Activated CD8-positive, alpha-beta memory T cell treated with anti-CD3 and anti-CD28 coated beads, Interleukin-2, amount 50 U/mL, for 24 hours (primary cell): ENCODE data around the gene SRPRB.

Experiments
- DNase-seq: peaks from one replicate; pipeline ENCODE4 v3.0.0-alpha.2; 2020; ENCODE audit errors: extremely low read depth

SRPRB gene

DNA sequence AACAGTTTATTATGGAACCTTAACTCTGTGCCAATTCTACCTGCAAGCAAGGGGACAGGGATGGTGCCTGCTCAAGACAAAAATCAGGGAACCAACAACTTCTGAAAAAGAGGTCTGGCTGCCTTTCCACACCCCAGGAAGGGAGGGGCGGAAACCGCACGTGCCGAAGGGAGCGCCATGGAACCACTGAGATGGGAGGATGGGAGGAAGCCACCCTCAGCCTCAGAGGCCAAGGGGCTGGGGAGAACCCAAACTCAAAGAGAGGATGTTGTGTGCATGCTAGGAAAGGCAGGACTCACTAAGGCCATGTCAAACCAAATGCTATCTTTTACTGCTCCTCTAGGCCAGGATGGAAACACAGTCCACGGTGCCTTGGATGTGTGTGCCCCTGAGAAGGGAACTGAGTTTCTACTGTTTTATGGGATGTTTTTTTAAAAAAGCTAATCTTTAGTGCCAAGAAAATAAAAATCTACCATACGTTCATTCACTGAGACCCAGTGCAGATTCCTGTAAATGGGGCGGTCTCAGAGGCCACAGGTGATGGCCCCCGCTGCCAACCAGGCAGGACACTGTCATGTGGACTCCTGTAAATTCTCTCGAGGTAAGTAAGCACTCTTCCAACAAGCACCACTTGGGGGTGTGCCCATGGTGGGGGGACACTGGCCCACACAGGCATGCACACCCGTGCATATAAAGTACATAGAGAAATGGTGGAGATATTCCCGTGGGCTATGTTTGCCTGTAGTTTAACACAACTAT is 20.5 kb downstream of the SRPRB start:
- DNase-seq: no peak

DNA sequence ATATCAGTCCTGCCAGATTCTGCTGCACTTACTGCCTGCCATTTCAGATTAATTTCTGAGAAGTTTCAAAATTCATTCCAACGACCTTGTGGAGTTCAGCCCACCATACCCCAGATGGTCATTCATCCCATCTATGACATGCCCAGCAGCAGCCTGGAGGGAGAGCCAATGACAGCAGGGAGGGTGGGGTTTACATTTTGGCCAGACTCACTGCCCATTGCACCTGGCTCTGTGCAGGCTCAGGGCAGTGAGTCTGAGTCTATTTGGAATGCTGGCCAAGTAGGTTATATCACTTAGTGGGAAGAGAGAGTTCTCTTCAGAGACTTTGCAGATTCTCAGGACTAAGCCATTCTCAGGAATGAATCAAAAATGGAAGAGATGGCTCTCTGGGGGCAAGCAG is 21.5 kb downstream of the SRPRB start:
- no peak for DNase-seq

DNA sequence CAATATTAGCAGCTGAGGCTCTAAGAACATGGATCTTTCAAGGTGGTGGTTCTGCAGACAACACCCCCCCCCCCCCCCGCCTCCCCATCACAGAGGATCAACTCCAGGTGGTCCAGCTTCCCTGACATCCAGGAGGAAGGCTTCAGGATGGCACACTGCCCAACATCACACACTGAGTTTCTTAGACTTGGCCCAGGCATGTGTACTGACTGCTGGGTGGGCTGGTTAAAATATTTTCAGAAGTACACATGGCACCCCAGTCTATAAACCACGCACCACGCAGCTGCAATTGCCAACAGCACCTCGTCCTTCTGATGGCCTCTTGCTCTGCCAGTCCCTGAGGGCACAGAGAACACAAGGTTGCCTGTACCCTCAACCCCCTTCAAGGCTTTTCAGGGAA is 22.1 kb downstream of the SRPRB start:
- DNase-seq: no peak

DNA sequence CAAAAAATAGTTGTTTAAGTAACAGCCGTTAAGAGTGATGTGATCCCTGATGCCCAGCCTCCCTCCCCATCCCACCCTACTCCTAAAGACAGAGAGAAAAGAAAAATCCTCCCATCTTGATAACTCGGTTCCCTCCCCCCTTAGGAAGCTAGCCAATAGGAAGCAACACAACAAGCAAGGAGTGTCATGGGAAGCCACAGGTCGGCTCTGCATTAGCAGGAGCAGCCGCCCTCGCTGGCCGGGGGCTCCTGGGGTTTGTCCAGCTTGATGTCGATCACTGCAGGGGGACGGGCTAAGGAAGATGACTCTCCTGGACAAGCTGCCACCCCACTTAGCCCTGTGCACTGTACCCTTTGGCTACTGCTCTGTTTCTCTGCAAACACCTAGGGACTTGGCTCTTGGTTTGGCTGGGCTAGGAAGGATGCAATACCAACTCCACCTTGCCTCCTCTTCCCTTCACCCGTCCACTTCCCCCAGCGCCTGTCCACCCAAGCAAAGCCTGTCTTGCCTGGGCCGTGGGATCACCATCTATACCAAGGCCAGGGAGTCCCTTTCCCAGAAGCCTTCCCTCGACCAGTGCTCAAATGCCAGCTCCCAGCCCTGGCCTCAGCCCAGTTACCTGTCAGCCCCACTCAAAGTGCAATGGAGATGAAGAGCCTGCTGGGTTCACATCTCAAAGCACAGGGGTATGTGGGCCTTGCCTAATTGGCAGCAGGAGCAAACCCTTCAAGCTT is 23.1 kb downstream of the SRPRB start:
- no peak for DNase-seq

DNA sequence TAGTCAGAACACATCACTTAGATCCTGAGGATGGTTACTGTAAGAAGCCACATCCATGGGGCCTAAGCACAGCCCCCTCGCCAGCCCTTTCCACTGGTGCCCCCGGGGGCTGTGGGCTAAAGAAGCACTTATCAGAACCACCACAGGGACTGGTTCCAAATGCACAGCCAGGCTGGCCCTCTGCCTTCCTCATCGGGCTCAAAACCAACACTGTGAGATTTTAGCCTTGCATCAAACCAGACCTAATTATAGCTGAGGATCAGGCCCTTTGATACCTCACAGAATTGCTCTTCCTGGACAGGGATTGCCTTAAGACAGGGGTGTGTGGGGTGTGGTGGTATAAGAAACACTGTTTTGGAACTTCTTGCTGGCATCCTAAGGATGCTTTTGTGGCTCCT is 23.7 kb downstream of the SRPRB start:
- DNase-seq: no peak

DNA sequence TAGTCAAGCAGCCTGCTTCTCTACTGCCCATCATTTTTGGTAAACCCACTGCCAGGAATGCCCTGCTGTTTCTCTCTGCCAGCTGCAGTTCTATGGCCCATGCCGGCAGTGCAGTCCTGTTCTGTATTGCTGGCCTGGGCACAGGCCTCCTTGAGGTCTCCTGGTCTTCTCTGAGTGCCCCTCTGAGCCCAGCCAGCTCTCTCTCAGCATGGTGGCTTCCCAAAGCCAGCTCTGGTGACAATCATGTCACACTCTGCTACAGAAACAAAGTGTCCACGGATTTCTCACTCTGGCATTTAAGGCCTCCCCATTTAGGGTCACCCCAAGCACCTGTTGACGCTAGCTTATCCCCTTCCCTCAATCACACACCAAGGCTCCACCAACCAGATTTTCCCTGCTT is 24.5 kb downstream of the SRPRB start:
- no peak for DNase-seq

DNA sequence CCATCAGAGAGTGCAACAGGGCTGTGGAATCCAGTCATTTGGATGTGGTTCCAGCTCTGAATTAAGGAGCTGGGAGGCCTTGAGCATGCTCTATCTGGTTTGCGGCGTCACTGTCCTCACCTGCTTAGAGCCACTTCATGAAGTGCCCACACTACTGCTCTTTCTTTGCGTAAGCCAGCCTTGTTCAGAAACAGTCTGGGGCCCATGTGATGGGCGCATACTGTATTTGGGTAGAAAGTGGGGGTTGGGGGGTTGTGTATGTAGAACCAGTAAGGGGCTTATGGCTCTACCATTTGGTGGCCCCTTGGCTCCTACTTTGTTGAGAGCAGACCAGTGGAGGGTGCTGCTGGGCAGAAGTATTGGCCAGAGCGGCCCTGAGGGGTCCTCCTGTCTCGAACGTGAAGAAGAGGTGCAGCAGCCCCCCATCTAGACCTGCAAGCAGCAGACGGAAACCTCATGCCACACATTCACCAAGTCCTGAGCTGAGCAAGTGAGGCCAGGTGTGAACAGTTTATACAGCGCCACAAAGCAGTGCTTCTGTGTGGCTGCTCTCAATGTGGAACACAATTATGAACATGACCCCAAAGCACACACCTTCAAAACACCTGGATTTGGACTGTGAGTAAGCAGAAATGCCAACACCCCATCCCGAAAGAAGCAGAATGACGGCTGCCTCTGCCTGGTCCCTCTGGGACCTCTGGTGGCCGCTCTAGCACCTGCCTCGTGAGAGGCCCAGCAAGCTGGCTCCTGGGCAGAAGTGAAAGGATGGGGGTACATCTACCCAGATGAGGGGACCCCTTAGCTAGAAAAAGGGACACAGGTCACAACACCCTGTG is 26.6 kb downstream of the SRPRB start:
- no peak for DNase-seq

DNA sequence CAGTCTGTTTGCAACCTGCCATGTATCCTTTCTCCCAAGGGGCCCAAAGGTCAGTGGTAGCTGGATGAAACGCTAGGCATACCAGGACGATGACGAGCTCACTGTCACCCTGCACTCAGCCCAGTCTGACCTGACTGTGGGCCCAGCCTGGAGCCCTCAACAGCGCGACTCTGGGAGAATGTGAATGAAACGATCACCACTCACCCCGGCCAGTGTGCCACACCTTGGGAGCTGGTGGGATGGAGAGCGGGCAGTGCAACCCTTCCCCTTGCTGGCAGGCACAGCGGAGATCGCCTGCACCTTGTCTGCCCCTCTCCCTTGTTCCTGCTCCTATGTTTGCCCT is 27.2 kb downstream of the SRPRB start:
- no peak for DNase-seq

DNA sequence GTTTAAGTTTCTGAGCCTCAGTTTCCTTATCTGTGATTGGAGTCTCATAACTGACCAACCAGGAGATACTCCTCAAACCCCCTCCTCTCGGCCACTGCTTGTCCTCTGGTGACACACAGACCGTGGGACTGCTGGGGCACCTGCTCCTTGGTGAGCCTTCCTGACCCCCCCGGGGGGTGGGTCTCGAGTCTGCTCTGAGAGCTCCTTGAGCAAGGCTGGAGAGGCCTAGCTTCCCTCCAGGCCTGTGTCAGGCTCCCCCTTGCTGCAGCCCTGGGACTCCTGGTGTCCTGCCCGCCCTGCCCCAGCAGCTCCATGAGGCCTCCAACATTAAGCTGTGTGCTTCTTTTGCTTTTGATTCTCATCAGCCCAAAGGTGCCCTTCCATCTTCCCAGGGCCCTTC is 27.7 kb downstream of the SRPRB start:
- DNase-seq: no peak

DNA sequence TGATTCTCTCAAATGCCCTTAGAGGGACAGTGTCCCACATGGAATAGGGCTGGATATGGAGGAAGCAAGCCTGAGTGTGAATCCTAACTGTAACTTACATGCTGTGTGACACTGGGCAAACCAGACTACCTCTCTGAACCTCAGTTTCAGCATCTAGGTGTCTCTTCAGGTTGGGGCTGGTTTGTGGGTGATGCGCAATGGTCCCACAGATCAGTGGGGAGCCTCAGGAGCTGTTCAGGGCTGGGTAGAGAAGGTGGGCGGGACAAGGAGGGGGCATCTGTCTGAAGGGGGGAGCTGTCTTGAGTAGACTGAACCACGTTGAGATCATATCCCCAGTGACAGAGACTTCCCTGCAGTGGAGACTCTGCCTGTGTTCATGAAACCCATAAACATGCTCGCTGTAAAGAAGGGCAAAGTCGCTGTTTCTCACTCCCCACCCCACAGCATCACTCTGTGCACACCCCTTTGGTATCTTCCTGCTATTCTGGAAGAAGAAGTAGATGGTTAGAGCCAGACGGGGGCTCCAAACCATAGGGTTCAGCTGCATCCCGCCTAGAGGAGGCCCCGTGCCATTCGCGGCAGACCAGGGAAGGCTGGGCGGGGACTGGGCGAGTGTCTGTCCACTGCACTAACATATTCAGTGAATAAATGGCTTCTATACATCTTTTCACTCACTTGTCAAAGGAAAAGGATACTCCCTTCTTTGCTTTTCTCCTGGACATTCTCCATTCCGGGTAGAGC is 28.4 kb downstream of the SRPRB start:
- DNase-seq: no peak

DNA sequence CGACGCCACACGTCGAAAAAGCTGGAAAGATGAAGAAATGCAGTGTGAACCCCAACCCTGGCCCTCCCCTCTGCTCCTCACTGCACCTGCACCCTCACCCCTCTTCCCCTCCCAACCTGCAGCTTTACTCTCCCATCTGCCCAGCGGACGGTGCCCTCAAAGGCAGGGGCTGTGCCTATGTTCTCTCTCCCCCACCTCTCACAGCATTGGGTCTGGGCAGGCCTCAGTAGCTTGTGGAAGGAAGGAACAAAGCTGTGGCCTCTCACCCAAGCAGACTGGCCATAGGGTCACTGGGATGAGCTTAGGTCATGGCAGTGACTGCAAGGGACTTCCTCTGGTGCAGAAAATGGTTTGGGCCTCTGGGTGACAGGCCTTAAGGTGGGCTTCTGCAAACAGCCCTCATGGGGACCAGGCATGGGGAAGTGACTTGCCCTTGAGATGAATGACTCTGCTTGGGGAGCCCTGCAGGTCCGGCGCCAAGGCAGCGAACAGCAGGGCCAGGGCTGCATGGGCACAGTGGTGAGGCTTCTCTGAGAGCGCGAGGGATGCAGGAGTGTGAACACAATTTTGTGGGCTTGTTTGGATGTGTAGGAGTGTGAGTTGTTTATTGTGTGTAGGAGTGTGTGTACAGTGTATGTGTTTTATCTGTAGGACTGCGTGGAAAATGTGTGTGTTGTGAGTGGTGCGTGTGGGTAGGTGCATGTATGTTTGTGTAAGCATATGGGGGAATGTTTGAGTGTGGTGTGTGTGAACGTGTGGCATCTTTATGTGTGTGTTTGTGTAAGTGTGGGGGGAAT is 29.2 kb downstream of the SRPRB start:
- no peak for DNase-seq

DNA sequence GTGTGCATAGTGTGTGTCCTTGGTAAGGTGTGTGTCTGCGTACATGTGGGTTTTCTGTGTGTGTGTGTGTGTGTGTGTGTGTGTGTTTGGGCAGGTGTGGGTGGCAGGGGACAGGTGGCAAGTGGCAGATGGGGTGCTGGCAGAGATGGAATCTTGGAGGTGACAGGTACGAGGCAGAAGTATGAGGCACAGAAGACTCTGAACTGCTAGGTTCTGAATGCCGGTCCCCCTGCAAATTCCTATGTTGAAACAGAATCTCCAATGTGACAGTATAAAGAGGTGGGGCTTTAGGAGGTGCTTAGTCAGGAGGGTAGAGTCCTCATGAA is 29.8 kb downstream of the SRPRB start:
- no peak for DNase-seq

DNA sequence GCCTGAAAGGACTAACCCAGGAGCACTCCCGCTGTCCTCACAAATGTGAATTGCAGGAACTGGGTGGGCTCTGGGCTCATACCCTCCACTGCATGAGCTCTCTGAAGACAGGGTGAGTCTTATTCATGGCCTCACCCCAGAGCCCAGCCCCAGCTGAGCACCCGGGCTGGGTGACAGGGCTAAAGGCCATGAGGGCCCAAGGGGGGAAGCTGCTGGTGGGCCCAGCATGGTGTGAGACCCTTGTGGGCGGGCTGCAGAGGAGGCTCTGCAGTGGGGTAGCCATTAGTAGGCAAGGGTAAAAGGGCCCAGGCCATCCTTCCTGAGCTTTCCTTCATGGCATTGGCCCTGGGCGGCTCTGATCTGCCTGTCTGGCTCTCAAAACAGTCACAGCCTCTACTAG is 30.3 kb downstream of the SRPRB start:
- no peak for DNase-seq

DNA sequence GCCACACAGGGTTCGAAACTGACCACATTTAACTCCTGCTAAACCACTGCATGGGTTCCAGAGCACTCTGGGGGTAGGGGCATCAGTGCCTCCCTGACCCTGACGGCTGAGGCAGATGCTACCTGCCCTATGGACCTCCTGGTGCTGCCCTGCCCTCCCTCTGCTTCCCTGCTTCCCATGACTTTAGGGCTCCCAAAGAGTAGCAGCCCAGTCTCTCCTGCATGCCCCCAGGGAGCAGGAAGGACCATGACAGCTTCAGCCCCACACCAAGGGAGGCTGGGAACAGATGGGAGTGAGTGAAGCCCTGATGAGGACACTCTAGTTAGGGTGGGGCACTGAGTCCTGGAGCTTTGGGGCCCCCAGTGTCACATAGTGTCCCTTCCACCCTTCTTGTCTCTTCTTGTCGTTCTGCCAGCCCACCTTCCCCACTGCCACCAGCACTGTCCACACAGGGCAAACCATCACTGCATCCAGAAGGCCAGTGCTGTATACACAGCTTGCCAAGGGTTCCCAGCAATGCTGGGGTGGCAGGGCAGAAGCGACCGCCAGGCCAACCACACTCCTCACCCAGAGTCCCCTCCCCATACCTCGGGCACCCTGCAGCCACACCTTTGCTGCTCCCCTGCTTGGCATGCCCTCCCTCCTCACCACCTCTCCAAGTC is 31.0 kb downstream of the SRPRB start:
- no peak for DNase-seq

DNA sequence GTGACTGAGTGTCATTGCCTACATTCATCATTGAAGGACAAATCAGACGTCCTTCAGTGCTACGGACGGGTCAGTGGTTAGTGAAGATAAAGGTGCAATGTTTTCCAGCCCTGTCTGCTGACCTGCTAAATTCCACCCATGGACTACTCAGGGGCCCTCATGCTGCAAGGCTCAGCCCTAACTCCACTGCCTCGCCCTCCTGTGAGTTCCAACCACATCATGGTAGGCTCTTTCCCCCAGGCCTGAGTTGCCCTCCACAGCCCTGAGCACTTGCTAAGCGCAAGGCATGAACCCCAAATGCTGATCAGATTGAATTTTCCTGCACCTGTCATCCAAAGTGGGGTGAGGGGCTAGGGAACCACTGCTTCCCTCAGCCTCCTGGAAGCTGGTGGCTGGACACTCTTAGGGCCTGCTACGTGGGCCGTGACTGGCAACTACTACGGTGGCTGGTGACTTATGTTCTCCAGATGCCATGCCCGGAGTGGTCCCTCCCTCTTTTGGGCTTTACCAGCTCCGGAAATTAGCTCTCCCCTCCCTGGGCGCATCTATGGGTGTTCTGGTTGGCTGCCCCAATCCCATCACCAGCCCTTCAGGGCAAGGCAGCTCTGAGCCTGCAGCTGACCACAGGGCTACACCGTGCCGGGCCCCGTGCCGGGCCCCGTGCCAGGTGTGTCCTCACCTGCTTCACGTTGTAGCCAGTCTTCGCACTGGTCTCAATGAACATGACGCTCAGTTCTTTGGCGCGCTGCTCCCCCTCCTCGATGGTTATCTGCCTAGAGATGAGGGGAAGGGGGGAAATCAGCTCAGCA is 32.1 kb downstream of the SRPRB start:
- no peak for DNase-seq

DNA sequence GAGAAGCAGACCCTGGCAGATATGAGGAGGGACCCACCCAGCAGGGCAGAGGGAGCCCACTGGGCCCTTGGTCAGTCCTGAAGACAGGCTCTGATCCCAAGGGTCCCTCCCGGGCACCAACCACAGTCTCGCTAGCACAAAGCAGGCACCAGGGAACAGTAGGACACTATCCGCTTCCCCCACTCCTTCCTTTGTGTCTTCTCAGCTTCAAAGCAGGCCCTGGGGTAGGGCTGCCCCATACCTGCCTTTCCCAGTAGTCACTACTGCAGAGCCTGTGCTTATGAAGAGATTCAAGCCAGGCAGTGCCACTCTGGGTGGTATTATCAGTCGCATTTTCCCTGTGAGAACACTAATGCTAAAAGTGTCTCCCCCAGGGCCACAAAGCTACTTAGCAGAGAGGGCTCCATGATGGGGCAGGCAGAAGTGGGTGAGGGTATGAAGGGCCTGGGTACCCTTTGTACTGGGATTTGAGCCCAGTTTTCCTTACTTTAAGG is 32.7 kb downstream of the SRPRB start:
- no peak for DNase-seq

DNA sequence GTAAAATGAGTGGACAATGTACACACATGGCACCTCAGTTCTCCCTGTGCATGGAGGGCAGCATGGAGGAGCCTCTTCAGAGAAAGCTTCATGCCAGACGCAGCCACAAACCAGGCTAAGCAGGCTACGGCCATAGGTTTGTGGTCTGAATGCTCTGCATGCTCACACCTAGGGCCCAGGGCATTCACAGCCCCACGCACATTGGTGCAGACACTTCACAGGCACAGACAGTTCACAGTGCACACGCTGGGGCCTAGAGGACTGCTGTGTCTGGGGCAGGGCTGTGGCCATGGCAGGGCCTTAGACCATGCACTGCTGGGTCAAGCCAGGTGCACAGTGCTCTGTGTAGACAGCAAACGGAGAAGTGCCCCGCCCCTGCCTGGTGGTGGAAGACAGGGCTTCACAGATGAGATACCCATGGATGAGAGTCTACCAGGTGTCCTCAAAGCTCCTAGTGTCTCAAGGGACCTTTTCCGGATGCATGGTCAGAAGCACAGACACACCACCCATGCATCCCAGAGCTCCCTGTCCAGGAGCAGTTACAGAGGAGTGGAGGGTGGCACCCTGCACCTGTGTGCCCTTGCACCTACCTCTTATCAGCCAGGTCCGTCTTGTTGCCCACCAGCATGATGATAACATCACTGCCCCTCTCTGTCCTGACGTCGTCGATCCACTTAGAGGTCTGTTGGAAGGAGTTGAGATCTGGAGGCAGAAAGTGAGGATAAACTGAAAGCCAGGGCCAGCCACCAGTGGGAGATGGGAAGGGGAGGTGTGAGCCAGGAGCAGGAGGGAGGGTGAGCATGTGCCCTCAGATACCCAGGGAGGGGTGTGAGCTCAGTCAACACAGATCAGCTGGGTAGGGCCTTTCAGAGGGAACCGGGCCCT is 33.5 kb downstream of the SRPRB start:
- no peak for DNase-seq

DNA sequence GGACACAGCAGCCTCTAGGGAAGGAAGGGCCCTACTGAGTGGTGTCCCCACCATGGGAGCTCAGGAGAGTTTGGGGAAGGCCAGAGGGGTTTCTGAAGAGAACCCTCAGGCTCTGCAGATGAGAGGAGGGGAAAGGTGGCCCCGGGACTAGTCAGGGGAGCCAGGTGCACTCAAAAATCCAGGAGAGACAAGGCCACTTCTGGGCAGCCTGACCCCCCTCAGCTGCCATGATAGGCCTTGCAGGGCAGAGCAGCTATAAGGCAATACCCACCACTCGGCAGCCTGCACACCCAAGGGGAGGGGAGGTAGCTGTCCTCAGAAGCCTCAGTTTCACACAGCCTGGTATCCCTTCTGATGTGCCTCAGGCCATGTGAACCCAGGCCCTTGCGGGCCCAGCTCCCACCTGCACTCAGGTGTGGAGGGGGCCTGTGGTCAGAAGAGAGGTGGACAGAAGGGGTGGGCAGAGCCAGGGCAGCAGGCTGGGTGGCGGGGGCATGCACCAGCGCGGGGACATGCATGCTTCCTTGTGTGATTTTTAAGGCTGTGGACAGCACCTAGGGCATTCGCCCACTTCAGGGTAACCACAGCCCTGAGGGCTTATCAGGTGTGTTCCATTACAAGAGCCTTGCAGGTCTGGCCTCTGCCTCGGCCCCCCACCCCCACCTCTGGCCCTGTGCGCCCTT is 34.6 kb downstream of the SRPRB start:
- no peak for DNase-seq
